ENCODE measurements around the gene CFAP52.
"Not testable (repeated sequence)": the region's sequence is repeated elsewhere in the genome, so short reads cannot be mapped to it uniquely, and the experiment has no call there.

Gene CFAP52, protein sequence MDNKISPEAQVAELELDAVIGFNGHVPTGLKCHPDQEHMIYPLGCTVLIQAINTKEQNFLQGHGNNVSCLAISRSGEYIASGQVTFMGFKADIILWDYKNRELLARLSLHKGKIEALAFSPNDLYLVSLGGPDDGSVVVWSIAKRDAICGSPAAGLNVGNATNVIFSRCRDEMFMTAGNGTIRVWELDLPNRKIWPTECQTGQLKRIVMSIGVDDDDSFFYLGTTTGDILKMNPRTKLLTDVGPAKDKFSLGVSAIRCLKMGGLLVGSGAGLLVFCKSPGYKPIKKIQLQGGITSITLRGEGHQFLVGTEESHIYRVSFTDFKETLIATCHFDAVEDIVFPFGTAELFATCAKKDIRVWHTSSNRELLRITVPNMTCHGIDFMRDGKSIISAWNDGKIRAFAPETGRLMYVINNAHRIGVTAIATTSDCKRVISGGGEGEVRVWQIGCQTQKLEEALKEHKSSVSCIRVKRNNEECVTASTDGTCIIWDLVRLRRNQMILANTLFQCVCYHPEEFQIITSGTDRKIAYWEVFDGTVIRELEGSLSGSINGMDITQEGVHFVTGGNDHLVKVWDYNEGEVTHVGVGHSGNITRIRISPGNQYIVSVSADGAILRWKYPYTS

DNA sequence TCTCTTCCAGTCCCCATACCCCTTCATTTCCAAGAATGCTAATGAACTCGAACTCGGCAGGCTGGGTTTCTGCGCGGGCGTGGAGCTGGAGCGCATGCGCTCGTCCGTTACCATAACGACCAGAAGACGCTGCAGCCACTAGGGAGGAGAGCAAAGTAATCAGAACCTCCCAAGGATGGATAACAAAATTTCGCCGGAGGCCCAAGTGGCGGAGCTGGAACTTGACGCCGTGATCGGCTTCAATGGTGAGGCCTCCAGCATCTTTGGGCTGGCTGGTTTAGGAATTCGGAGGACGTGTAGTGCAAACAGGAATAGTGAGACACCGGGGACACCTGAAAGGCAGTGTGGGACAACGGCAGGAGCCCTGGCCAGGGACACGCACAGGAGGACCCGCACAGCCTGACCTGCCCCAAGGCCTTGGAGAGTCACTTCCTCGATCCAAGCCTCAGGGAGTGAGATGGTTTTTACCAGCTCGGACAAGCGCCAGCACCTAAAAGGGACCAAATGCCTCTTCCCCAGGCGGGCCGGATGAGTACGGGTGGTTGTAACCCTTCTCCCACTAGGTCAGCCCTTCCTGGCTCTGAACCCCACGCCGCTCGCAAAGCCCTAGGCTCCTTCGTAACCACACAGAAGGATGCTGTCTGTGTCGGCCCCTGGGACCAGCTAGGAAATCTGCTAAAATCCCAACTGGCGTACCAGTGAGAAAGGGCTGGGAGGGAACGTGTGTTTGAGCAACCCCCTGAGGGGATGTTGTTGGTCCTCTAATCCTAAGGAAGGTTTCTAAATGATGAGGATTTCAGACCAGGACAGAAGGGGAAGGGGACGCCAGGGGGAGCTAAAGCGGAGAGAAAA, at the start of gene CFAP52:
CFAP52 (plus strand) TSS at position 122 of the 852 bp plus-strand sequence; CDS start at position 176, 54 bp downstream.
- in situ Hi-C loops (cut with MboI; ENCODE audit: low sequenced_read_pairs) = no loop called here

DNA sequence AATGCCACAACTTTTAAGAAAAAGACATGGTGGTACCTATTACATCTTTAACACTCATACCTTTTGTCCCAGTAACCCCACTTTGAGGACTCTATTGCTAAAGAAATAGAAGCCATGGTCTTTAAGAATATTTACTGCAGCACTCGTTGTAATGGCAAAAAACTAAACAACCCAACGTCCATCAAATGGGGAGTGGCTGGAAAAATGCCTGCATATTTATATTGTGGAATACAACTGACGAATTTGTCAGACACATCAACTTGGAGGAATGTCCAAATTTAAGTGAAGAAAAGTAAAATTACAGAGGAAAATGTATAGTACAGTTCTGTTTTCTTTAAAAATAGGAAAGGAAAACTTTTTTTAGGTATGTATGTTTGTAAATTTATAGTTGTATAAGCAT, 48.7 kb upstream of the CFAP52 start:
- in situ Hi-C loops (cut with MboI; ENCODE audit: low sequenced_read_pairs) = loop anchor here (25.0 kb wide), 1 partner anchor 540 kb away; no protein-coding TSS in a partner anchor

DNA sequence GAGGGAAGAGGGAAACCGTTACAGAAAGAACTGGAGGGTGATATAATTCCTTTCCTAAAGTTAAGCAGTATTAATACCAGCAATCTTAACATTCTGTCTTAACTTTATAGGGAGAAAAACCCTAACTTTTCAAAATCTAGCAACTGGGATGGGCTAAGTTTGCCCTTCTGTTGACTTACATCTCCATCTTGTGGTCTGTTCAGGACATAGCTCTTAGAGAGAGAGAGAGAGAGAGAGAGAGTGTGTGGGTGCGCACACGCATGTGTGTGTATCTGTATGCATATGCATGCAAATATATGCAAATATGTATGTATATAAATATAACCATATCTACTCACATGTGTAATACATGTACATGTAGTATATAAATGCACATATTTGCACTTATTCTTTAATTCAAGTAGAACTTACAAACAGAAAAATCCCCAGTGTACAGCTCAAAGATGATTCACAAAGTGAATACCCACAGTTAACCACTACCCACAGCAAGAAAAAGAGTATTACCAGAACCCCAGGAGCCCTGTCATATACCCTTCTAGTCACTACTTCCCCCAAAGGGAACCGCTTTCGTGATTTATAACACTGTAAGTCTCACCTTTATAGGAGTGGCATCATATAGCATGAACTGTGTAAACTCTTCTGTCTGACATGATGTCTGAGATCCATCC, 47.3 kb upstream of the CFAP52 start:
- in situ Hi-C loops (cut with MboI; ENCODE audit: low sequenced_read_pairs) = loop anchor here (25.0 kb wide), 1 partner anchor 542 kb away; no protein-coding TSS in a partner anchor

DNA sequence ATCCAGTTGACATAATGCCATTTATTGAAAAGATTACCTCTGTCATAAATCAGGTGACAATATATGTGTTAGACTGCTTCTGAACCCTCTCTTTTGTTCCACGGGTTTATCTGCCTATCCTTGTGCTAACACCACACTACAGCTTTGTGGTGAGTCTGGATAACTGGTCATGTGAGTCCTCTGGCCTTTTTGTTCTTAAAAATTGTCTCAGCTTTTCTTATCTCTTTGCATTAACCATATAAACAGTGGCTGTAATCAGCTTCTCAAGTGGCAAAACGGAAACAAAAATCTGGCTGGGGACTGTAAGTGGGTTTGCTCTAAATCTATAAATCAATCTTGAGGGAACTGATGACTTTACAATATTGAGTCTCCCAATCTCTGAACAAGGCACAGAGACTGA, 45.4 kb upstream of the CFAP52 start:
- in situ Hi-C loops (cut with MboI; ENCODE audit: low sequenced_read_pairs) = loop anchor here (25.0 kb wide), 1 partner anchor 544 kb away; no protein-coding TSS in a partner anchor

DNA sequence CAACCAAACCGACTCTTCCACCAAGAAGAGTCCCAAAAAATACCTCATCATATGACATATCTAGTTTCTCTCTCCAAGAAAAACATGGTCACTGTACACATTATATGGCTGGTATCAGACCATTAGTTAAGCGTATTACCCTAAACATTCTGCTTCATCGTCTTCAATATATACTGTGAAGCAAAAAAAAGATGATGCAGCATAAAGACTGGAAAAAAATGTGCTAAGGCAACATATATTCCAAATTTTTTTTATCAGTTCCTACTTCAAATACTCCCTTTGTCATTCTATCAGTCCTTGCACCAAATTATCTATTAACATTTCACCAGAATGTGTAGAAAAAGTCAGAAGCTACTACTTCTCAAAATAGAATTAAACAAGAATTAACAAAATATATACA, 43.7 kb upstream of the CFAP52 start:
- in situ Hi-C loops (cut with MboI; ENCODE audit: low sequenced_read_pairs) = loop anchor here (25.0 kb wide), 1 partner anchor 545 kb away; no protein-coding TSS in a partner anchor

DNA sequence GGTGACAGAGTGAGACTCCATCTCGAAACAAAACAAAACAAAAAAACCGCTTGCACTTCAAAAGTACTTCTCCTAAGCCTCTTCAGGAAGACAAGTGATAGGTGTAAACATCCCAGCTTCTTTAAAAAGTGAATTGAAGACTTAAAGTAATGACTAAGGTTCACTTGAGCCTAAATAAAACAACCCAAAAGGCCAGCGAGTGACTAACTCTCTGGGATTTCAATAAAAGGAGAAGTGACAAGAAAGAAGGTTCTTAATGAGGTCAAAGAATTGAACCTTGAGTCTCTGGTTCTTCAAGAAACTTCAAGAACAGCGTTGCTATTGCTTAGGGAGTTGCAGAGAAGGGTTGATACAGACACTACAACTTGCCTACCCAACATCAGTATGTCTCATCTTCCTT, 43.0 kb upstream of the CFAP52 start:
- in situ Hi-C loops (cut with MboI; ENCODE audit: low sequenced_read_pairs) = loop anchor here (25.0 kb wide), 1 partner anchor 546 kb away; no protein-coding TSS in a partner anchor

DNA sequence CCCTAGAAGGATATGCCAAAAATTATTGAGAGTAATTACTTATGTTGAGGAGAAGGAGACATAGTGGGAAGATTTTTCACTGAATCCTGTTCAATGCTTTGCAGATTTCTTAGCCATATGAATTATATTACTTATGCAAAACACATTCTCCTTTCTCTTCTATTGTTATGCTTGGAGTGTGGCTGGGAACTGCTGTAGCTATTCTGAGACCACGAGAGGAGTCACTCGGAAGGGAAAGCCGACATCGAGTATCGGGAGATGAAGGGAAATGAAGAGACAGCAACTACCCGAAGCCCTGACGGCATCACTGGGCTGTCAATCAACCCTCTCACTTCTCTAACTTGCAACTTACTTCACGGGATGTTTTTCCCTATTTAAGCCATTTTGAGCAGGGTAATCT, 40.4 kb upstream of the CFAP52 start:
- in situ Hi-C loops (cut with MboI; ENCODE audit: low sequenced_read_pairs) = loop anchor here (25.0 kb wide), 1 partner anchor 549 kb away; no protein-coding TSS in a partner anchor

DNA sequence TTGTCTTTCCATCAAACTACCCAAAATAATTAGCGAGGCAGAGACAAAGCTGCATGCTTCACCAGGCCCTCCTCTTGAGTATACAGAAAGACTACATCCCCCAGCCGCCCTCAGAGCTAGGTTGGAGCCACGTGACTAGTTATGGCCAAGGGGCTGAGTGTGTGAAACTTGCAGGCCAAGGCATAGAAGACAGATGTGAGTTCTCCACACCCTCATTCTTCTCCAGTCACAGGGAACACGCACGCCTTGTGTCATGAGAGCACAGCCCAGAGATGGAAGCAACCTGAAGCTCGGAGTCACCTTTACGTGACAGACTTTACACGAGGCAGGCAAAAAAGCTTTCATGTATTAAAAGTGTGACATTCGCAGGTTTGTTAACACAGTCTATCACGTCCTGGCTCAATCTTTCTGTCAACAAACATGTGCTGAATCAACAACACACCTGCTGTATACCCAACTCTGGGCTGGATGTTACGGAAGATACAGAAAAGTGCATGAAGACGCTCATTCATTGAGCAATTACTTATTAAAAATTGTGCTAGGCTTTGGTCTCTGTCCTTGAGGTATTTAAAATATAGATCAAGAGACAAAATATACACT, 39.2 kb upstream of the CFAP52 start:
- in situ Hi-C loops (cut with MboI; ENCODE audit: low sequenced_read_pairs) = loop anchor here (25.0 kb wide), 1 partner anchor 550 kb away; no protein-coding TSS in a partner anchor

DNA sequence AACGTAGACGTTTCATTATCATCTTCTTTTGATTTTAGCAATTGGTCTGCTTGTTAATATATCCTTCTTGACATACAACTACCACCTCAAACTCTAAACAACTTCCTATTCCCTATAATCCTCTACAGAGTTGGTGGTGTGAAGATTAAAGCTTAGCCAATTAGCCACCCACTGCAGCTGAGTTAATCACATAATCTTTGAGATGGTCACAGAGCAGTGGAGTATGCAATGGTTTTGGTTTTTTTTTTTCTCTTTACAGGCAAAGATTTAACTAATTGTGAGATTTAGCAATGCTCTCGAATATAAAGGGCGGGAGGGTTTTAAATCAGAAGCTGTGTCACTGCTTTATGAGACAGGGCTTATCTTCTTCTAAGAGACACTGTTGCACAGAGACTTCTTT, 37.8 kb upstream of the CFAP52 start:
- in situ Hi-C loops (cut with MboI; ENCODE audit: low sequenced_read_pairs) = loop anchor here (25.0 kb wide), 1 partner anchor 551 kb away; no protein-coding TSS in a partner anchor

DNA sequence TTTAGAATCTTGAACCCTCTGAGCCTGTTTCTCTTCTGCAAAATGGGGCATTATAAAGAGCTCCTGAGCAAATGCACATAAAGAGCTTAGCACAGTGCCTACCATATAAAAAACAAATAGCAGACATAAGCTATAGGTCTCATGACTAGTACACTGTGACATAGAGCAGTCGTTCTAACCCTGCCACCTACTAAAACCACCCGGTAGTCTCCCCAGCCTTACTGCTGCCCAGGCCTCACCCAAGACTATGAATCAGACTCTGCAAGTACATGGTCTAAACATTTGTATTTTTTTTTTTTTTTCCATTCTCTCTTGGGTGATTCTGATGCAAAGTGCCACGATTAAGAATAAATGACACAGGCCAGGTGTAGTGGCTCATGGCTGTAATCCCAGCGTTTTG, 34.7 kb upstream of the CFAP52 start:
- in situ Hi-C loops (cut with MboI; ENCODE audit: low sequenced_read_pairs) = loop anchor here (25.0 kb wide), 1 partner anchor 554 kb away; no protein-coding TSS in a partner anchor

DNA sequence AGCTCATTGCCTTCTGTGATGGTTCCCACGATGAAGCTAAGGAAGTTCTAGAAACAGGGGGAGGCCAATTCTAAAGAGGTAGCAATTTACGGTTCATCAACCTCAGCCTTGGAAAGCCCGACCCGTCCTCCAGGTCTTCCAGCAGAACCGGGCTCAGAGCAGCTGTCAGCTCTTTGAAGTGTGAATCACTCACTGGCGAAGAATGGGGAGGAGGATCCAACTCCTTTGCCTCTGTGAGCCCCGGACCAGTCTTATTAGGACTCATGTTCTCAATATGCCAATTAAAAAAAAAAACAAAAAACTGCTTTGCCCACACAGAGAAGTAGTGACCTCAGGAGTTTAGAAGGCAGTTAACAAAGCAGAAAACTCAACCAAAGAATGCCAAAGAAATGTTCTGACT, 32.2 kb upstream of the CFAP52 start:
- in situ Hi-C loops (cut with MboI; ENCODE audit: low sequenced_read_pairs) = loop anchor here (25.0 kb wide), 1 partner anchor 557 kb away; no protein-coding TSS in a partner anchor

DNA sequence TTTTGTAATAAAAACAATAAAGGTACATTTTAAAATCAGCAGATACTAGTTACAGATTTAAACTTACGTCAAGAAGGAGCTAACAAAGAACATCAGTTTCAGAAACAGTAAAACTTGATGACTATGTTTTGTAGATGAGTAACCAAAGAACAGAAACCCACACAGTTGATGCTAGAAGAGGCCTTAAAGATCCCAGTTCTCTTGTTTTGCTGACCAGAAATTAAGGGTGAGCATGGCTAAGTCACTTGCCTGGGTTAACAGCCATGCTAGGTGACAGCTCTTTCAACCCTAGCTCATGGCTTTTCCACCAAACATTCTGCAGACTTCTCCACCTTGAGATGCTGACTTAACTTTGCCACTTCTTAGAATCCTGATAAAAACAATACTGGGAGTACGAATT, 27.2 kb upstream of the CFAP52 start:
- in situ Hi-C loops (cut with MboI; ENCODE audit: low sequenced_read_pairs) = loop anchor here (25.0 kb wide), 1 partner anchor 562 kb away; no protein-coding TSS in a partner anchor

DNA sequence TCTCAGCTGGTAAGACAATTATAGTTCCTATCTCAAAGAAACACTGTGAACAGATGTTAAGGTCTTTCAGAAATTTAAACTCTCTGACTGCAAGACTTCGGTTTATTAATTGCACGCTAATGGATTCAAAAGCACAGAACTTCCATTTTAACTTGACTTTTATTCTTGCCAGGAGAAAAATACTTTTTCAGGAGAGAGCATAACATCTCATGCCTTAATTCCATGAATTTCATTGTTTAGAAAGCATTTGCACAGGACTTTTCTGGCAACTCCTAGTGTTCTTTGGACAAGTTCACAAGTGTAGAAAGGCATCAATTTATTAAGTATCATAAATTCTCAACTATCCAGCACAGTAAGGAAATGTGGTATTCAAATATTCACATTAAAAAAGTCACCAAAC, 23.3 kb upstream of the CFAP52 start:
- in situ Hi-C loops (cut with MboI; ENCODE audit: low sequenced_read_pairs) = no loop called here

DNA sequence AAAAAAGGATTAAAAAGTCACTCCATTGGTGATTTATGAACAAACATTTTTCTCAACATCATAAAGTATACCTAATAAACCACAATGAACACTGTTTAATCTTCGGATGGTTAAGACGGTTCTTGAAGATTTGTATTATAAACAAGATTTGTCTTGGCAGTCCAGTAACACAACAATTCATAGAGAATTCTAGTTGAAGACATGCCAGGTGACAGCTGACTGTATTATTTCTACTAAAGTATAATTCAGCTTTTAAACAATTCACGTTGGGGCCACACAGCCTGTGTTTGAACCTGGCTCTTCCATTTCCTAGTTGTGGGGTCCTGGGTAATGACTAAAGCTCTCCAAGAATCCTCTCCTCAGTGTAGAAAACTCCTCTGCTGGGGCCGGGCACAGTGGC, 22.8 kb upstream of the CFAP52 start:
- in situ Hi-C loops (cut with MboI; ENCODE audit: low sequenced_read_pairs) = no loop called here

DNA sequence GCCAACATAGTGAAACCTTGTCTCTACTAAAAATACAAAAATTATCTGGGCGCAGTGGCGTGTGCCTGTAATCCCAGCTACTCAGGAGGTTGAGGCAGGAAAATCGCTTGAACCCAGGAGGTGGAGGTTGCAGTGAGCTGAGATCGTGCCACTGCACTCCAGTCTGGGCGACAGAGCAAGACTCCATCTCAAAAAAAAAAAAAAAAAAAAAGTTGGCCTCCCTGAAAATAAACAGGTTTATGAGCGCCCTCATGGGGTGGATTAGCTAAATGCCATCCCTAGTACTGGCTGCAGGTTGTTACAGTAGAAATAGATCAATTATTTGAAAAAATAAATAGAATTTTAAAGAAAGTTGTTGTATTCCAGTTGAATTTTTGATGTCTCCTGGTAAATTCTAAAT, 21.7 kb upstream of the CFAP52 start:
- in situ Hi-C loops (cut with MboI; ENCODE audit: low sequenced_read_pairs) = not testable (repeated sequence)

DNA sequence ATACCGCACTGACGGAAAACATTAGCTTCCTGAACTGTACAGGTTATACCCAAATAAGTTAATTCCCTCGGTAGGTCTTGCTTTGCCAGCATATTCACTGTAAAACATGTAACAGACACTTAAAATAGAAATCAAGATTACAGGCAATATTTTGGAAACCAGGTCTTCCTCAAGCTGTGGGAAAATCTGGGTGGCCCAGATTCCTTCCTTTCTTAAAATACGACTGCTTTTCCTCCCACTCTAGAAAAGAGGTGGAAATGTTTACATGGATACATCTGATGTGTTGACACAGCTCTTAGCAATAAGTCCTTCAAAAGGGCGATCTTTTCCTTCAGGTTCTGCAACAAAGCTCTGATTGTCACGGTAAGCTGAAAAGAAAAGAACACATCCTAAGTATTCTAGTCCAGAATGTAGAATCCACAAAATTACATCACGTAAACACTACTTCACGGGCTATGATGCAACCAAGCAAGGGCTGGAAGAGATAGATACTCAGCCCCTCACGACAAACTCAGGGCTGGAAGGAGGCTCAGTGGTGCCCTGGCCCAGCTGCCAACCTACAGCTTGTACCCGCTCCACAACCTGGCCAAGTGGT, 19.2 kb upstream of the CFAP52 start:
- in situ Hi-C loops (cut with MboI; ENCODE audit: low sequenced_read_pairs) = no loop called here

DNA sequence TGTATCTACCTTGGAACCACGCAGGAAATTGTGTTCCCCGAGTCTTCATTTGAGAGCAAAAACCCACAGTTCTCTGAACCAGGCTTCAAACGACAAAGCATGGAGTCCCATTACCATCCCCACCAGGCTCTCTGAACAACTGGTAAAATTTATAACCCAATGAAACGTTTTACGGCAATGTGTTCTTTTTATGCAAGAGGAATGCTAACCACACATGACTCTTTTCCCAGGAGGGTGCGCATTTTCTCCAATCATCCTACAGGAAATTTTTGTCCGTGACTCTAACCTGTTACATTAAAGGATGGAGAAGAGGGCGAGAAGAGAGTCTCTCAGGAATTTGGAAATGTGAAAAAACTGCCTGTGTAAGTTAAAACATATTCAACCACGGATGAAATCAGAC, 18.6 kb upstream of the CFAP52 start:
- in situ Hi-C loops (cut with MboI; ENCODE audit: low sequenced_read_pairs) = no loop called here

DNA sequence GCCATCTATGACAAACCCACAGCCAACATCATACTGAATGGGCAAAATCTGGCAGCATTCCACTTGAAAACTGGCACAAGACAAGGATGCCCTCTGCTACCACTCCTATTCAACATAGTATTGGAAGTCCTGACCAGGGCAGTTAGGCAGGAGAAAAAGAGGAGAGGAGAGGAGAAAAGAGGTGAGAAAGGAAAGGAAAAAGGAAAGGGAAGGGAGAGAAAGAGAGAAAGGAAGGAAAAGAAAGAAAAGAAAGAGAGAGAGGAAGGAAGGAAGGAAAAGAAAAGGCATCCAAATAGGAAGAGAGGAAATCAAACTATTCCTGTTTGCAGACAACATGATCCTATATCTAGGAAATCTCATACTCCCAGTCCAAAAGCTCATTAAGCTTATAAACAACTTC, 12.3 kb upstream of the CFAP52 start:
- in situ Hi-C loops (cut with MboI; ENCODE audit: low sequenced_read_pairs) = no loop called here

DNA sequence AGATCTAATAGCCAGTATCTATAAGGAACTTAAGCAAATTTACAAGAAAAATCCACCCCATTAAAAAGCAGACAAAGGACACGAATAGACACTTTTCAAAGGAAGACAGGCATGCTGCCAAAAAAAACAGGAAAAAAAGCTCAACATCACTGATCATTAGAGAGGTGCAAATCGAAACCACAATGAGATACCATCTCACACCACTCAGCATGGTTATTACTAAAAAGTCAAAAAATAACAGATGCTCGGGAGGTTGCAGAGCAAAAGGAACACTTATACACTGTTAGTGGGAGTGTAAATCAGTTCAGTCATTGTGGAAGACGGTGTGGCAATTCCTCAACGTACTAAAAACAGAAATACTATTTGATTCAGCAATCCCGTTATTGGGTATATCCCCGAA, 10.4 kb upstream of the CFAP52 start:
- in situ Hi-C loops (cut with MboI; ENCODE audit: low sequenced_read_pairs) = no loop called here
